Mucosa of rectum (tissue), 2 donors: ENCODE data around the gene RHEX.

Source experiments
- H3K27ac ChIP-seq, 2 donors: one replicate each; pipeline ENCODE4 v1.7.0; 2013; ENCODE audit warnings: inconsistent platforms in 2 of 2, low read depth in 2 of 2, low read length in 2 of 2
- H3K27me3 ChIP-seq, 2 donors: one replicate each; pipeline ENCODE4 v1.7.0; 2013; ENCODE audit warnings: low read length in 2 of 2; ENCODE audit not compliant: control insufficient read depth in 2 of 2, insufficient read depth in 2 of 2
- H3K36me3 ChIP-seq, 2 donors: one replicate each; pipeline ENCODE4 v1.7.0; 2013; ENCODE audit warnings: low read length in 2 of 2; ENCODE audit not compliant: control insufficient read depth in 2 of 2, insufficient read depth in 2 of 2
- H3K4me1 ChIP-seq, 2 donors: one replicate each; pipeline ENCODE4 v1.7.0; 2013; ENCODE audit warnings: low read length in 2 of 2, mild to moderate bottlenecking in 1 of 2; ENCODE audit not compliant: control insufficient read depth in 2 of 2, insufficient read depth in 2 of 2
- H3K4me3 ChIP-seq, 2 donors: one replicate each; pipeline ENCODE4 v1.7.0; 2013; ENCODE audit warnings: low read length in 2 of 2
- H3K9ac ChIP-seq, 2 donors: one replicate each; pipeline ENCODE4 v1.7.0; 2013; ENCODE audit warnings: low read length in 2 of 2, low read depth in 1 of 2, mild to moderate bottlenecking in 1 of 2
- H3K9me3 ChIP-seq, 2 donors: one replicate each; pipeline ENCODE4 v1.7.0; 2013; ENCODE audit warnings: low read length in 2 of 2; ENCODE audit not compliant: control insufficient read depth in 2 of 2
- donor health status: healthy.
- donor health status: Normal muscosa, but diverticular disease.

RHEX gene

DNA sequence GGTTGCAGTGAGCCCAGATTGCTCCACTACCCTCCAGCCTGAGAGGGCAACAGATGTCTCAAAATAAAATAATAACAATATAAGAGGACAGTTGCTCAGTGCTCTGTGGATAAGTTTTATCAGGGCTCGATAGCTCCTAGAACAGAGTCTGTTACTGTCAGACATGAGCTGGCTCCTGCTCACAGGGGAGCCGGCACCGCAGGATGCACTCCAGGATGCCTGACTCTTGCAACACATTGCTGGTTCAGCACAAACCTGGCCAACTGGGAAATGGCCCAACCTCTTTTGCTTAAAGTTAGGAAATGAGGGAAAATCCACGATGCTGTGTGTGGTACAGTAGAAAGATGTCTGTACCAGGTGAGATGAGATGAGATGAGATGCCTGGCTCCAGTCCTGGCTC lies 23.5 kb upstream of the RHEX start:
- Histone ChIP-seq H3K36me3 (no peaks in the 10 kb centered on the region), H3K4me1 (peaks cover 0 to 4% of the 10 kb centered on the region in 2 donors), H3K4me3 (no peak overlapping the region), H3K27me3 (no peaks in the 10 kb centered on the region), H3K27ac (no peak overlapping the region), H3K9ac (no peak overlapping the region), H3K9me3 (no peaks in the 10 kb centered on the region)

DNA sequence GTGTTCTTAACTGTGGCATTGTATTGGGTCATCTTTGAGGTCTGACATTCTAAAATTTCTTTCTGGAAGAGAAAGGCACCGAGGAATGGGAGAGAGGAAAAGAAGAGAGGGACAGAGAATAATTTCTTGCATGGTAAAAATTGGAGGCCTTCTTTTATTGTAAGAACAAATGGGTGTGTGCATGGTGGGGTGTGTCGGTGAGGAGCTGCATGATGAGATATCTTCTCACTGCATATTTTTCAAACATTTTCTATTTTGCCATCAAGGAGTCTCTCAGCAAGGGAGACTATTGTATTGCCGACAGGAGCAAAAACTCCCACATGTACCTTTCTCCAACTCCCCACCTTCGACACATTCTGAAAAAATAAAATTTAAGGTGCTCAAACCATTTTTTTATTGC lies 22.8 kb upstream of the RHEX start:
- Histone ChIP-seq H3K27ac (no peak overlapping the region), H3K9me3 (no peaks in the 10 kb centered on the region), H3K4me3 (no peak overlapping the region), H3K9ac (no peak overlapping the region), H3K4me1 (peaks cover 2 to 9% of the 10 kb centered on the region in 2 donors), H3K27me3 (no peaks in the 10 kb centered on the region), H3K36me3 (no peaks in the 10 kb centered on the region)

DNA sequence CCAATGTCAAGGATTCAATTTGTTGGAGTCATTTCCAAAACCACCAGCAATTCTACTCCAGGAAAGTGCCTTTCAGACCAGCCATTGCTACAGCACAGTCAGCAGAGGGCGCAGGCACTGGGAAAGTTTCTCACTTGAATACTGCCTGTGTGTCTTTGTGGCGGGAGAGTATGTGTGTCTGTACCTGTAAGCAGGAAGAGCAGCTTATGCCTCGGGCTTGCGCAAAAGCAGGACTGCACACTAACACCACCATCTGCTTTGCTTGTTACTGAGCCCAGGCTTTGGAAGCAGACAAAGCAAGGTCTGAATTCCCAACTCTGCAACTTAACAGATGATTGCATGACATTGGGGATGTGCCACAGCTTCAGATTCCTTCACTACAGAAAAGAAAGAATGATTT lies 22.3 kb upstream of the RHEX start:
- no peaks in the 10 kb centered on the region for H3K9me3 ChIP-seq
- H3K9ac ChIP-seq = no peak overlapping the region
- no peaks in the 10 kb centered on the region for H3K36me3 ChIP-seq
- no peaks in the 10 kb centered on the region for H3K27me3 ChIP-seq
- H3K4me1 ChIP-seq = peaks cover 4 to 9% of the 10 kb centered on the region in 2 donors
- no peak overlapping the region for H3K27ac ChIP-seq
- H3K4me3 ChIP-seq = no peak overlapping the region

DNA sequence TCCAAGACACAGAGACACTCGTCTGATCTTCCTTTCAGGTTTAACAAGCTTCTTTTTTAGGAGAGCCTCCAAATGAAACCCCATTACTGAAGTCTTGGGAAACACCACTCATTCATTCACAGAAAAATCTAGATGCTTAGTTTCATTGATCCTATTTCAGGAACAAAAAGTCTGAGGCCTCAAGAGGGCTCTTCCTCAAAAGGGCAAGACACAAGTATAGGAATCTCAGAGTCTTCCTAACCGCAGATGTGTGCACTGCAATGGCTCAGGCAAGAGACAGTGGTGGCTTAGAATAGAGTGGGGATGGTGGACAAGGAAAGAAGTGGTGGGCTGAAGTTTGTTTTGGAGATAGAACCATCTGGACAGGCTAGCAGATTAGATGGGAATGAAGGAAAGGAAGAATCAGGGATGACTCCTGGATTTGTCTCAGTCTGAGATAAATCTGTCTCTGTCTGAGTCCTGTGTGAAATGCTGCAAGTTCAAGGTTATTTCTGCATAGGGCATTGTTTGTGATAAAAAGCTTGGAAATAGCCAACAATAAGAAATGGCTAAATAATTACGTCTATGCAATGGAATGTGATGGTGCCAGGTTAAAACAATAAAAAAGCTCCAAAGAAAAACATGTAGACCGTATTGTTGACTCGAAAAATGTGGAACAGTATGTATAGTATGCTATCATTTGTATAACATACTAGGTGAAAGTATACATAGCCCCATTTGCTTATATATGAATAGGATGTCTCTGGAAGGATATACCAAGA lies 20.4 kb upstream of the RHEX start:
- no peaks in the 10 kb centered on the region for H3K36me3 ChIP-seq
- peaks cover 4 to 9% of the 10 kb centered on the region in 2 donors for H3K4me1 ChIP-seq
- H3K9ac ChIP-seq = no peak overlapping the region
- H3K9me3 ChIP-seq = no peaks in the 10 kb centered on the region
- no peak overlapping the region for H3K27ac ChIP-seq
- no peak overlapping the region for H3K4me3 ChIP-seq
- no peaks in the 10 kb centered on the region for H3K27me3 ChIP-seq

DNA sequence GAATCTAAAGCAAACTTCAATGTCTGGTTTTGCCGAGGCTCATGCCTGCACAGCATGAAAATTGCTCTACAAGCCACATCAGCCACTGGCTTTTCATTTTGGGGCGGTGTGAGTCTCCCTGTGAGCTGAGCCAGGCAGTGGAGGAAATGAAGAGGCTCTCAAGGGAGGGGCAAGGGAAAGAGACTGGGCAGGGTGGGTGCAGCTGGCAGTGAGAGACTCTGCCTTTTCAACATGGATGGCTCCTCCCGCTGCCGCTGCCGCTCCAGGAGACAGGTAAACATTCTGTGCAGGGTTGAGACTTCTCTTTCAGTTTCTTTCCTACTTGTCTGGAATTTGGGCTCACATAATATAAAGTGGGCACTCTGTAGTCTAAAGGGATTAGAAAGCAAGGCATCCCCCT lies 17.9 kb upstream of the RHEX start:
- H3K27me3 ChIP-seq = peaks cover 0 to 4% of the 10 kb centered on the region in 2 donors
- no peaks in the 10 kb centered on the region for H3K9me3 ChIP-seq
- no peak overlapping the region for H3K9ac ChIP-seq
- no peaks in the 10 kb centered on the region for H3K36me3 ChIP-seq
- peak overlapping the region; percentile 51 to 59 for H3K4me3 ChIP-seq
- no peak overlapping the region for H3K27ac ChIP-seq
- peaks cover 4 to 9% of the 10 kb centered on the region in 2 donors for H3K4me1 ChIP-seq

DNA sequence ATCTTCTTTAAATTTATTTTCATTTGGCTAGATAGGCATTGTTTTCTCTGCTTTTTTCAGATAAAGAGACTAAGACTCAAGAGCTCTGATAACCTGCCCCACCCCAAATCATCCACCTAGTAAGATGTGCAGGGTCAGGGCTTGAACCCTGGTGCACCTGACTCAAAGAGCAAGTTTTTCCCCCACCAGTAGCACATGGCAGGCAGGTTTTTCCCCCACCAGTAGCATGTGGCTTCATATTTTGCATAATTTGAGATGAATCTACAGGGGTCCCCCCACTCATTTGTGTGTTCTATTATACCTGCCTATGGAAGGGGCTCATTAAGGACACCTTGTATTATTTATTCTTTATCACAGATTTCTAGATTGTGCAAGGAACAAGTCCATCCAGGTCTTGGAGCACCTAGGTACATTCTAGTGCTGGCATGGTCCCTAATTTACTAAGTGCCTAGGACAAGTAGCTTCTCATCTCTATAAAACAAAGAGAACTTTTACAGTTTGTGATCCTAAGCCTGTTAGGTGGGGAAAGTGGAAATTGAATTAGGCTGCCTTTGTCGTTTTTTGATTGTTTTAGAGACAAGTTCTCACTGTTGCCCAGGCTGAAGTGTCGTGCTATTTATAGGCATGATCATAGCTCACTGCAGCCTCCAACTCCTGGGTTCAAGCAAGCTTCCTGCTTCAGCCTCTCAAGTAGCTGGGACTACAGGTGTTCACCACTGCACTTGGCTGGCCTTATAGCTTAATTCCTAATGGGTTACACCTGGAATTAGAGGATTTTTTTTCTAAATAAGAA lies 16.1 kb upstream of the RHEX start:
- Histone ChIP-seq H3K27ac (no peak overlapping the region), H3K4me3 (no peak overlapping the region), H3K36me3 (no peaks in the 10 kb centered on the region), H3K9ac (no peak overlapping the region), H3K4me1 (peaks cover 4 to 5% of the 10 kb centered on the region in 2 donors), H3K9me3 (no peaks in the 10 kb centered on the region), H3K27me3 (peaks cover 0 to 4% of the 10 kb centered on the region in 2 donors)

DNA sequence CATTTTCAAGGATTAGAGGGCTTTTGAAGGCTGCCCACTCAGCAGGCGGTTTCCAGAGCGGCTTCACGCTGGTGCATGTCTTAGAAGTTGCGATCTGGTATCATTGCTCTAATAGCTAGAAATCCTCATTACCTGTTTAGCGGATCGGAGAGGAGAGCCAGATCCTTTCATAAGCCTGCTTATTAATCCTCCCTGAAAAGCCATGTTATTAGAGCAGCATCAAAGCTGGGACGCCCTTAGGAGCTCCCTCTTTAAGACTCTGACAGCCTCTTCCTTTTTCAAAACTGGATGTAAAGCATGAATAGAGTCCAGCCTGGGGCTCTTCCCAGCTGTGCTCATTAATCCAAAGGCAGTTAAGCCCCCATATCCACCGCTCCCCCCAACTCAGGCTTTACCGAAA lies 15.4 kb upstream of the RHEX start:
- no peaks in the 10 kb centered on the region for H3K9me3 ChIP-seq
- peaks cover 4 to 5% of the 10 kb centered on the region in 2 donors for H3K4me1 ChIP-seq
- peaks cover 0 to 4% of the 10 kb centered on the region in 2 donors for H3K27me3 ChIP-seq
- no peaks in the 10 kb centered on the region for H3K36me3 ChIP-seq
- no peak overlapping the region for H3K27ac ChIP-seq
- no peak overlapping the region for H3K9ac ChIP-seq
- H3K4me3 ChIP-seq = no peak overlapping the region

DNA sequence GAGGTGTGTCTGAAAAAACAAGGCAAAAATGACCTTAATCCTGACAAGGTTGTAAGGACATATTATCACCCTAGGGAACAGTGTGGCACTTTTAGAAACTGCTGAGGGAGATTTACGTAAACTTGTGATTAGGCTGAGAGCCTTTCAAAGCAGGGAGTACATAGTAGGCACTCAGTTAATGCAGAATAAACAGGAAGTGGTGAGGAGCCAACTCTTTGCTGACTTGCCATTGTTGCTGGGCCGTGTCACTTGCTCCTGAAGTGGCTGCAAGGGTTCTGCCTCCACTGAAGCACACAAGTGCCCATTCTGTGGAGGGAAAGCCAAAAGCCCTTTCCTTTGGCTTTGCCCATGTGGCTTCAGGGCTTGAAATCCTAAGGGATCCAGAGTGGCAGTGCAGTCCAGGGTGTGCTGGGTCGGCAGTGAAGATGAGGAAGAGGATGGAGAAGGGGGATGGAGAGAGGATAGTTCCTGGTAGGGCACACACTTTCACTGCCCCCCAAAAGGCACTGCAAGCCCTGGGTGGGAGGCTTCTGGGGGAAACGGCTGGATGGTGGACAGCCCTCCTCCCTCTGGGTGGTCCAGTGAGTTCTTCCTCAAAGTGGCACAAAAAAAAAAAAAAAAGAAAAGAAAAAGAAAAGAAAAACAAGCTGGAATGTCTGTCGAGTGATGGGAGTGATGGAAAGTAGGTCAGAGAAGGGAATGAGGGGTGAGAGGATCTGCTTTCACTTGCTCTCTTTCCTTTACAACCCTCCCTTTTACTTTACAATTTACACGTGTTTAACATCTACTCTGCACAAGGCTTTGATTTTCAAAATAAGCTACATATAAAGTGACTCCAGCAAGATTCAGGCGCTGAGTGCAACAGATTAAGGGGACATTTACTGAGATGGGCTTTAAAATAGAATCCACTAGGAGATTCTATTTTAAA lies 13.7 kb upstream of the RHEX start:
- Histone ChIP-seq H3K4me1 (peaks cover 4 to 5% of the 10 kb centered on the region in 2 donors), H3K9ac (no peak overlapping the region), H3K27ac (no peak overlapping the region), H3K27me3 (peaks cover 0 to 4% of the 10 kb centered on the region in 2 donors), H3K4me3 (no peak overlapping the region), H3K9me3 (no peaks in the 10 kb centered on the region), H3K36me3 (no peaks in the 10 kb centered on the region)

DNA sequence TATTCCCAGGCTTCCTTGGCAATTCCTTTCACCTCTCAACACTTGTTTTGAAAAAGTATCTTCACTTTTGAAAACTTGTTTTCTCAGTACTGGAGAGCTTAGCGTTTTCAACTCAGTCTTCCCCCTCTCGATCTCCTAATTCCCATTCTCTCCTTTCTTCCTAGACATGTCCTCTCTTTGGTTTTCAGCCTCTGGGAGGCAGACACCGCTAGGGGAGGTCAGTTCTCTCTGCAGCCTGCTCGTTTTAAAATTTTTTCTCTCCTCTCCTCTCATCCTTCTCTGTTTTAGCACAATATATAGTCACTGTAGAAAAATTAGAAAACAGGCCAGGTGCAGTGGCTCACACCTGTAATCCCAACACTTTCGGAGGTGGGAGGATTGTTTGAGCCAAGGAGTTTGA lies 12.6 kb upstream of the RHEX start:
- H3K9me3 ChIP-seq = no peaks in the 10 kb centered on the region
- no peak overlapping the region for H3K9ac ChIP-seq
- H3K27ac ChIP-seq = no peak overlapping the region
- no peaks in the 10 kb centered on the region for H3K36me3 ChIP-seq
- no peak overlapping the region for H3K4me3 ChIP-seq
- peaks cover 0 to 1% of the 10 kb centered on the region in 2 donors for H3K4me1 ChIP-seq
- H3K27me3 ChIP-seq = peaks cover 0 to 4% of the 10 kb centered on the region in 2 donors
